ENCODE data around the gene CD46.

Gene CD46

GRCh38 chr1:207740207-207740606, 11.6 kb upstream of the CD46 start:
- no peak overlapping the region for H3K27ac ChIP-seq
- TF ChIP-seq ZFX (IDR thresholded peaks at IDR 0.05) = no peak
- no peak for TF ChIP-seq CTCF (conservative IDR thresholded peaks at IDR 0.05)

DNA sequence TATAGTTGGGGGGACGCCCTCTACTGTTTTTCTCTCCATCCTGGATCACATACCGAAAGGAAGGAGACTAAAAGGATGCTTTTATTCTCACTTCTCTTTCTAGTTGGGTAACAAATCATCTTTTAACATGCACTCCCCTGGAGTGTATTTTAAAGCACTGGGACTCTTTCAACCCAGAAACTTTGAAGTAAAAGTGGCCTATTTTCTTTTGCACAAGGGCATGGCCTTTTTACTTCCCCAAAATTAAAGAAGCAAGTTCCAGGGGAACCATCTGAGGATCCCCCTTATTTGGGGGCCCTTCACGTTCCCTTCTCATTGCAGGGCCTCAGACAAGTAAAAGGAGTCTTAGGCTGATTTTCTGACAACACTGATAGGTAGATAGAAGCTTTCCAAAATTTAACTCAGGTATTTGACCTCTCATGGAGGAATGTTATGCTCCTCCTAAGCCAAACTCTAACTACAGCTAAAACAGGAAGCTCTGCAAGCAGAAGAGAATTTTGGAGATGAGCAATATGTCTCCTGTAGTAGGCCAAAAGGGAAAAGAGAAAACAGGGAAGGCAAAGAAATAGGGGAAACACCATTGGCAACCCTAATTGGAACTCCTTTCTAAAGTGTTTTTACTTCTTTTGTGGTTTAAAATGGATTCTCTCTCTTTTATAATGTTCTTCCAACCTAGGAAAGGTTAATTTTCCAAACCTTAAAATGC, 8.9 kb upstream of the CD46 start:
- no peak overlapping the region for H3K27ac ChIP-seq
- no peak for TF ChIP-seq CTCF (conservative IDR thresholded peaks at IDR 0.05)
- no peak for TF ChIP-seq ZFX (IDR thresholded peaks at IDR 0.05)

- no peak overlapping the region for H3K27ac ChIP-seq
- TF ChIP-seq ZFX (IDR thresholded peaks at IDR 0.05) = no peak
- TF ChIP-seq CTCF (conservative IDR thresholded peaks at IDR 0.05) = no peak
Measured at GRCh38 chr1:207744000-207744534, 7.8 kb upstream of the CD46 start.

DNA sequence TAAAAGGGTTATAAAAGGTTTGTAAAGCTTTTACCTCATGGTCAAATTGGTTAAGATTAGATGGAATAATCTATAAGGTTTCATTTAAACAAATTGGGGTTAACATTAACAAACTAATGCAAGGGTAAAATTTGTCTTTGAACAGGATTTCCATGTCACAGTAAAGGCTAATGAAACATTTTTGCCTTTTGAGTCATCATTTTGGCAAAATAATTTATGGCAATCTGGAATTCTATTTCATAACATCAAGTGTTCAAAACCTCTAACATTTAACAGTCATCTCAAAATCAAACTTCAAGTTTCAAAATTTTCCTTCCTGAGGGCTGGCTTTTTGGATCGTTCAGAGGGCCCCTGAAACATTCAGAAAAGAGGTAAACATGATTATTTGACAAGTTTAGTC, 6.6 kb upstream of the CD46 start:
- H3K27ac ChIP-seq = no peak overlapping the region

GRCh38 chr1:207745839-207746767, 5.8 kb upstream of the CD46 start:
- TF ChIP-seq CTCF (conservative IDR thresholded peaks at IDR 0.05) = no peak
- no peak for TF ChIP-seq ZFX (IDR thresholded peaks at IDR 0.05)
- no peak overlapping the region for H3K27ac ChIP-seq

More for the DNA sequence above, 6.6 kb upstream of the CD46 start:
- TF ChIP-seq CTCF (conservative IDR thresholded peaks at IDR 0.05) (no peak), ZFX (IDR thresholded peaks at IDR 0.05) (no peak)

- H3K27ac ChIP-seq = no peak overlapping the region
- no peak for TF ChIP-seq ZFX (IDR thresholded peaks at IDR 0.05)
- no peak for TF ChIP-seq CTCF (conservative IDR thresholded peaks at IDR 0.05)
Measured at GRCh38 chr1:207747627-207748492, 4.0 kb upstream of the CD46 start.
